ENCODE measurements around the gene SIX3. TPM values are rescaled to one million over a fixed set of nuclear protein-coding genes. Genes with fewer than 3 reads are reported as not detected.

The SIX3 gene
- total RNA-seq, 1 experiment from 2014 or later = not detected

GRCh38 chr2:44944102-44944951 lies 2.8 kb downstream of the SIX3 start:
- Mint-ChIP-seq H3K4me3 (ENCODE audit: unreplicated experiment) (no peak overlapping the region), H3K27me3 (ENCODE audit: insufficient read depth, unreplicated experiment) (peaks cover 29% of the 10 kb centered on the region), H3K4me1 (ENCODE audit: insufficient read depth, unreplicated experiment) (peaks cover 8% of the 10 kb centered on the region), H3K27ac (ENCODE audit: low read depth, unreplicated experiment) (no peak overlapping the region), H3K9me3 (ENCODE audit: unreplicated experiment) (no peaks in the 10 kb centered on the region), H3K36me3 (ENCODE audit: insufficient read depth, unreplicated experiment) (no peaks in the 10 kb centered on the region)
- intact Hi-C loops (cut with micrococcal nuclease) = no loop called here
- POLR2A ChIA-PET = no interaction called here
- no peak for DNase-seq (ENCODE audit: unreplicated experiment)
- CTCF ChIA-PET = no interaction called here
- TF ChIP-seq, protein P1, sequence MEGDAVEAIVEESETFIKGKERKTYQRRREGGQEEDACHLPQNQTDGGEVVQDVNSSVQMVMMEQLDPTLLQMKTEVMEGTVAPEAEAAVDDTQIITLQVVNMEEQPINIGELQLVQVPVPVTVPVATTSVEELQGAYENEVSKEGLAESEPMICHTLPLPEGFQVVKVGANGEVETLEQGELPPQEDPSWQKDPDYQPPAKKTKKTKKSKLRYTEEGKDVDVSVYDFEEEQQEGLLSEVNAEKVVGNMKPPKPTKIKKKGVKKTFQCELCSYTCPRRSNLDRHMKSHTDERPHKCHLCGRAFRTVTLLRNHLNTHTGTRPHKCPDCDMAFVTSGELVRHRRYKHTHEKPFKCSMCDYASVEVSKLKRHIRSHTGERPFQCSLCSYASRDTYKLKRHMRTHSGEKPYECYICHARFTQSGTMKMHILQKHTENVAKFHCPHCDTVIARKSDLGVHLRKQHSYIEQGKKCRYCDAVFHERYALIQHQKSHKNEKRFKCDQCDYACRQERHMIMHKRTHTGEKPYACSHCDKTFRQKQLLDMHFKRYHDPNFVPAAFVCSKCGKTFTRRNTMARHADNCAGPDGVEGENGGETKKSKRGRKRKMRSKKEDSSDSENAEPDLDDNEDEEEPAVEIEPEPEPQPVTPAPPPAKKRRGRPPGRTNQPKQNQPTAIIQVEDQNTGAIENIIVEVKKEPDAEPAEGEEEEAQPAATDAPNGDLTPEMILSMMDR (IDR thresholded peaks at IDR 0.05; ENCODE audit: unreplicated experiment) = no peak
- BruUV-seq (replicated peaks) = no TSS peak

DNA sequence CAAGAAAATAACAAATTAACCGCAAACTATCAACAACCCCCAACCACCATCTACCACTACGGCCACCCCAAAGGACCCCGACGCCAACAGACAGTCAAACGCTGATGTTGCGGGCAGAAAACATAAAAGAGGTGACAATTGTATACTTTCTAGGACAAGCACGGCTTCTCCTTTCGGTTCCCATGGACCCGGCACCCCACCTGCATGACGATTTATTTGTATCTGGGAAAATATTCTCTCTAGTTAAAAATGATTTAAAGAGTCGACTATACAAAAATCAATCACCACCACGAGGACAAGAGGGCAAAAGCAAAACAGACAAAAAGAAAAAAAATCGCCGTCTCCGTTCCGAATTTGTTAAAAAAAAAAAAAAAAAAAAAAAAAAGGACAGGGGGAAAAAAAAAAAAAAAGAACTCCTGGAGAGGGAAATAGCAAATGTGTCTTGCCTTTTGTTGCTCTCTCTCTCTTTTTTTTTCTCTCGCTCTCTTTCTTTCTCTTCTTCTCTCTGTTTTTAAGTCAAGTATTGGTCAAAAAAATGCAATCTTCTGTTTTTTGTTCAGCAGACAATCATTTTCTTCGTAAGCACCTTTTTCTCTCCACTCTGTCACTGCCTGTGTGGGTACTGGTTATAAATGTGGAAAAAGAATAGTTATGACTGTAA lies 3.6 kb downstream of the SIX3 start:
- no peaks in the 10 kb centered on the region for H3K9me3 Mint-ChIP-seq (ENCODE audit: unreplicated experiment)
- POLR2A ChIA-PET = no interaction called here

GRCh38 chr2:44945676-44946371 lies 4.3 kb downstream of the SIX3 start:
- TF ChIP-seq, protein P1 (IDR thresholded peaks at IDR 0.05; ENCODE audit: unreplicated experiment) = no peak
- Mint-ChIP-seq H3K27me3 (ENCODE audit: insufficient read depth, unreplicated experiment) (peaks cover 23% of the 10 kb centered on the region), H3K9me3 (ENCODE audit: unreplicated experiment) (no peaks in the 10 kb centered on the region), H3K27ac (ENCODE audit: low read depth, unreplicated experiment) (no peak overlapping the region), H3K4me1 (ENCODE audit: insufficient read depth, unreplicated experiment) (peaks cover 8% of the 10 kb centered on the region), H3K4me3 (ENCODE audit: unreplicated experiment) (no peak overlapping the region), H3K36me3 (ENCODE audit: insufficient read depth, unreplicated experiment) (no peaks in the 10 kb centered on the region)
- ChIA-PET CTCF (interaction anchor here (1.4 to 2.5 kb wide), 2 partner anchors 10 to 466 kb away, joined by 6 to 10 read pairs; no protein-coding TSS in a partner anchor), POLR2A (no interaction called here)
- no TSS peak for BruUV-seq (replicated peaks)
- intact Hi-C loops (cut with micrococcal nuclease) = no loop called here
- DNase-seq (ENCODE audit: unreplicated experiment) = no peak

More for the DNA sequence above, 3.6 kb downstream of the SIX3 start:
- CTCF ChIA-PET = interaction anchor here (2.5 kb wide), 1 partner anchor 10 kb away, joined by 10 read pairs; no protein-coding TSS in a partner anchor
- intact Hi-C loops (cut with micrococcal nuclease) = no loop called here
- no TSS peak for BruUV-seq (replicated peaks)
- DNase-seq (ENCODE audit: unreplicated experiment) = no peak
- TF ChIP-seq, protein P1 (IDR thresholded peaks at IDR 0.05; ENCODE audit: unreplicated experiment) = no peak
- Mint-ChIP-seq H3K36me3 (ENCODE audit: insufficient read depth, unreplicated experiment) (no peaks in the 10 kb centered on the region), H3K4me1 (ENCODE audit: insufficient read depth, unreplicated experiment) (peaks cover 8% of the 10 kb centered on the region), H3K27ac (ENCODE audit: low read depth, unreplicated experiment) (no peak overlapping the region), H3K27me3 (ENCODE audit: insufficient read depth, unreplicated experiment) (peaks cover 22% of the 10 kb centered on the region), H3K4me3 (ENCODE audit: unreplicated experiment) (no peak overlapping the region)
